GM23338 (cell line): ENCODE measurements around the gene IL6. TPM values are rescaled to one million over a fixed set of nuclear protein-coding genes. Genes with fewer than 3 reads are reported as not detected.
"Not testable (repeated sequence)": the region's sequence is repeated elsewhere in the genome, so short reads cannot be mapped to it uniquely, and the experiment has no call there.

Experiments used
- ATAC-seq: fragments of 200-7000 bp; cut with Tn5 transposase; 3 replicates; pipeline ENCODE4 v1.9.1; 2020
- DNase-seq: peaks from one replicate; pipeline ENCODE4 v3.0.0-alpha.2; 2015; ENCODE audit warnings: low spot score
- H2AFZ ChIP-seq: fragments of 200-600 bp; sonication (generic); 2 replicates; pipeline ENCODE4 v1.8.0; 2016; ENCODE audit warnings: antibody characterized with exemption, mild to moderate bottlenecking, moderate library complexity
- H3F3A ChIP-seq: fragments of 200-600 bp; sonication (generic); replicated peaks from 2 replicates; pipeline ENCODE4 v1.8.0; 2017; ENCODE audit warnings: antibody characterized with exemption, mixed run types, low read depth
- H3K27ac ChIP-seq: fragments of 200-600 bp; sonication (generic); 2 replicates; pipeline ENCODE4 v1.6.1; 2016; ENCODE audit warnings: low read depth
- H3K27me3 ChIP-seq: fragments of 200-600 bp; sonication (generic); 2 replicates; pipeline ENCODE4 v1.8.0; 2016; ENCODE audit warnings: mild to moderate bottlenecking, mixed run types, moderate library complexity; ENCODE audit not compliant: insufficient read depth
- H3K36me3 ChIP-seq: fragments of 200-600 bp; sonication (generic); 2 replicates; pipeline ENCODE4 v1.8.0; 2016; ENCODE audit warnings: mild to moderate bottlenecking; ENCODE audit not compliant: insufficient read depth
- H3K4me1 ChIP-seq: fragments of 200-600 bp; sonication (generic); 2 replicates; pipeline ENCODE4 v1.8.0; 2016; ENCODE audit warnings: mild to moderate bottlenecking, moderate library complexity; ENCODE audit not compliant: insufficient read depth
- H3K4me2 ChIP-seq: fragments of 200-600 bp; sonication (generic); 2 replicates; pipeline ENCODE4 v1.7.1; 2017; ENCODE audit warnings: mixed run types
- H3K4me3 ChIP-seq: fragments of 200-600 bp; sonication (generic); 2 replicates; pipeline ENCODE4 v1.6.1; 2016; ENCODE audit warnings: mixed run types
- H3K79me2 ChIP-seq: fragments of 200-600 bp; sonication (generic); replicated peaks from 2 replicates; pipeline ENCODE4 v1.8.0; 2017; ENCODE audit warnings: mild to moderate bottlenecking; ENCODE audit not compliant: insufficient read depth
- H3K9me2 ChIP-seq: fragments of 200-600 bp; sonication (generic); 2 replicates; pipeline ENCODE4 v1.8.0; 2017; ENCODE audit not compliant: insufficient read depth
- H4K20me1 ChIP-seq: fragments of 200-600 bp; sonication (generic); replicated peaks from 2 replicates; pipeline ENCODE4 v1.8.0; 2017; ENCODE audit warnings: mild to moderate bottlenecking; ENCODE audit not compliant: insufficient read depth
- H3K27ac Mint-ChIP-seq: 2 replicates; pipeline ENCODE4 v1.8.0; 2020; ENCODE audit warnings: inconsistent platforms, mild to moderate bottlenecking, moderate library complexity, mixed read lengths
- H3K27me3 Mint-ChIP-seq: 3 replicates; pipeline ENCODE4 v1.8.0; 2022; ENCODE audit warnings: low read depth, mild to moderate bottlenecking, moderate library complexity, mixed read lengths, inconsistent platforms; ENCODE audit not compliant: insufficient read depth, poor library complexity
- H3K36me3 Mint-ChIP-seq: 3 replicates; pipeline ENCODE4 v1.8.0; 2021; ENCODE audit warnings: low read depth, mild to moderate bottlenecking, inconsistent platforms, moderate library complexity, mixed read lengths
- H3K4me1 Mint-ChIP-seq: 3 replicates; pipeline ENCODE4 v1.8.0; 2020; ENCODE audit warnings: mild to moderate bottlenecking, inconsistent platforms, mixed read lengths
- H3K4me3 Mint-ChIP-seq: 3 replicates; pipeline ENCODE4 v1.8.0; 2021; ENCODE audit warnings: moderate library complexity, mild to moderate bottlenecking, inconsistent platforms, mixed read lengths
- H3K9me3 Mint-ChIP-seq: 3 replicates; pipeline ENCODE4 v1.8.0; 2020; ENCODE audit warnings: moderate library complexity, mild to moderate bottlenecking, inconsistent platforms, mixed read lengths
- CREB1 ChIP-seq: fragments of 250-450 bp; sonication (Bioruptor Pico); IDR thresholded peaks from 2 replicates; pipeline ENCODE4 v1.5.0; 2020; ENCODE audit warnings: low read depth, mild to moderate bottlenecking, moderate library complexity
- EZH2 ChIP-seq: fragments of 200-600 bp; sonication (generic); IDR thresholded peaks from one replicate; pipeline ENCODE4 v1.8.0; 2017; ENCODE audit warnings: antibody characterized with exemption, mild to moderate bottlenecking, low read depth; ENCODE audit not compliant: unreplicated experiment
- JUNB ChIP-seq: IDR thresholded peaks from one replicate; pipeline ENCODE4 v1.6.1; 2016; ENCODE audit warnings: antibody characterized with exemption; ENCODE audit not compliant: unreplicated experiment
- NANOG ChIP-seq: IDR thresholded peaks from 2 replicates; pipeline ENCODE4 v1.6.1; 2016; ENCODE audit warnings: antibody characterized with exemption, borderline replicate concordance
- ZNF114 ChIP-seq: fragments of 250-450 bp; sonication (Bioruptor Pico); IDR thresholded peaks from 2 replicates; pipeline ENCODE4 v1.5.0; 2020; ENCODE audit warnings: mild to moderate bottlenecking, moderate library complexity
- ZNF331 ChIP-seq: fragments of 250-450 bp; sonication (Bioruptor Pico); IDR thresholded peaks from 2 replicates; pipeline ENCODE4 v1.5.0; 2020; ENCODE audit warnings: low read depth, mild to moderate bottlenecking, moderate library complexity
- ZNF462 ChIP-seq: fragments of 250-450 bp; sonication (Bioruptor Pico); IDR thresholded peaks from 2 replicates; pipeline ENCODE4 v1.5.0; 2020; ENCODE audit warnings: mild to moderate bottlenecking, moderate library complexity
- polyA plus RNA-seq: library from polyadenylated mRNA; unstranded; fragments of >200 nt; fragmentation: Nextera tagmentation; extraction: Ambion mirVana; gene quantifications from 2 replicates; pipeline ENCODE4 v1.2.1, GENCODE V29; 2016
- total RNA-seq: library from RNA; depleted of rRNA; stranded (reverse); fragments of >200 nt; shearing (Covaris generic); gene quantifications from 2 replicates; pipeline ENCODE4 v1.2.3, GENCODE V29; 2014

IL6 gene
- total and polyA plus RNA-seq, 2 experiments from 2014 or later = 1.6 TPM; not detected in 1

GRCh38 chr7:22772885-22773284 lies 45.9 kb downstream of the IL6 start (continued):
- no peak for TF ChIP-seq ZNF114 (CRISPR knock-in tag)
- no peak for TF ChIP-seq CREB1 (CRISPR knock-in tag)
- no peak for TF ChIP-seq NANOG
- TF ChIP-seq EZH2 = no peak

- H4K20me1 ChIP-seq = no peaks in the 10 kb centered on the region
- H3K27me3 ChIP-seq = no peaks in the 10 kb centered on the region
- no peak overlapping the region for H3K4me2 ChIP-seq
- H3K4me3 ChIP-seq = no peak overlapping the region
- H2AFZ ChIP-seq = no peak overlapping the region
- no peak overlapping the region for H3K4me3 Mint-ChIP-seq
- no peaks in the 10 kb centered on the region for H3K4me1 Mint-ChIP-seq
- H3K4me1 ChIP-seq = no peaks in the 10 kb centered on the region
- peaks cover 1% of the 10 kb centered on the region; the same call in 1 of the 2 replicates for H3K9me2 ChIP-seq
- TF ChIP-seq ZNF331 (CRISPR knock-in tag) (no peak), ZNF114 (CRISPR knock-in tag) (no peak), JUNB (no peak), CREB1 (CRISPR knock-in tag) (no peak), ZNF462 (CRISPR knock-in tag) (no peak)
- no peak overlapping the region for H3K27ac Mint-ChIP-seq
- no peak for ATAC-seq
- no peaks in the 10 kb centered on the region for H3K27me3 Mint-ChIP-seq
- no peak for DNase-seq
- H3K27ac ChIP-seq = no peak overlapping the region
- no peaks in the 10 kb centered on the region for H3K36me3 ChIP-seq
- H3K9me3 Mint-ChIP-seq = no peaks in the 10 kb centered on the region
- no peaks in the 10 kb centered on the region for H3K36me3 Mint-ChIP-seq
- no peaks in the 10 kb centered on the region for H3F3A ChIP-seq
- no peaks in the 10 kb centered on the region for H3K79me2 ChIP-seq
Observed at GRCh38 chr7:22776964-22777363, 50.0 kb downstream of the IL6 start.

GRCh38 chr7:22779730-22780323 lies 52.8 kb downstream of the IL6 start:
- H3K27me3 Mint-ChIP-seq, H3K4me1 Mint-ChIP-seq, H3K27me3 ChIP-seq, H3K9me3 Mint-ChIP-seq, H3K4me1 ChIP-seq, DNase-seq, H3K9me2 ChIP-seq, H4K20me1 ChIP-seq, H3K79me2 ChIP-seq, H3F3A ChIP-seq, H3K36me3 ChIP-seq, H3K27ac Mint-ChIP-seq, H3K4me3 ChIP-seq, ATAC-seq, H3K4me2 ChIP-seq, H3K27ac ChIP-seq, H2AFZ ChIP-seq, H3K36me3 Mint-ChIP-seq, H3K4me3 Mint-ChIP-seq: not testable (repeated sequence)
